NCI-H1694 (cell line): ENCODE results near the gene RARS1.

Experiments
- DNase-seq: peaks from one replicate; lab custom pipeline; 2025; lab: John Stamatoyannopoulos, UW

RARS1 gene

GRCh38 chr5:168486136-168486879 lies at the start of gene RARS1:
TSS of gene RARS1 (plus strand) at chr5:168486471. CDS start at chr5:168486499, 28 bp downstream.
- DNase-seq: peak; percentile 80

- no peak for DNase-seq
These were observed 47.9 kb upstream of the RARS1 start for GRCh38 chr5:168438349-168438748.

GRCh38 chr5:168443533-168443932 lies 42.7 kb upstream of the RARS1 start:
- DNase-seq: no peak

GRCh38 chr5:168443950-168444700 lies 42.1 kb upstream of the RARS1 start:
- no peak for DNase-seq

GRCh38 chr5:168446983-168447619 lies 39.2 kb upstream of the RARS1 start:
- no peak for DNase-seq

GRCh38 chr5:168447808-168448207 lies 38.5 kb upstream of the RARS1 start:
- DNase-seq: no peak

- no peak for DNase-seq
These were observed 37.1 kb upstream of the RARS1 start for GRCh38 chr5:168449166-168449565.

GRCh38 chr5:168451565-168451964 lies 34.7 kb upstream of the RARS1 start:
- DNase-seq: no peak

- DNase-seq: no peak
These were observed 31.1 kb upstream of the RARS1 start for GRCh38 chr5:168455201-168455600.

GRCh38 chr5:168457542-168457941 lies 28.7 kb upstream of the RARS1 start:
- no peak for DNase-seq

- DNase-seq: no peak
These were observed 25.7 kb upstream of the RARS1 start for GRCh38 chr5:168460606-168461005.

GRCh38 chr5:168463081-168463480 lies 23.2 kb upstream of the RARS1 start:
- no peak for DNase-seq

- no peak for DNase-seq
These were observed 22.1 kb upstream of the RARS1 start for GRCh38 chr5:168464214-168464613.

- no peak for DNase-seq
These were observed 21.6 kb upstream of the RARS1 start for GRCh38 chr5:168464641-168465040.

GRCh38 chr5:168467755-168468330 lies 18.4 kb upstream of the RARS1 start:
- peak; percentile 68 for DNase-seq

- no peak for DNase-seq
These were observed 17.4 kb upstream of the RARS1 start for GRCh38 chr5:168468836-168469235.

- no peak for DNase-seq
These were observed 16.5 kb upstream of the RARS1 start for GRCh38 chr5:168469816-168470215.

- no peak for DNase-seq
These were observed 14.5 kb upstream of the RARS1 start for GRCh38 chr5:168471785-168472184.

GRCh38 chr5:168472329-168472728 lies 13.9 kb upstream of the RARS1 start:
- no peak for DNase-seq

- no peak for DNase-seq
These were observed 12.0 kb upstream of the RARS1 start for GRCh38 chr5:168474319-168474718.

- DNase-seq: no peak
These were observed 9.2 kb upstream of the RARS1 start for GRCh38 chr5:168477060-168477459.

- DNase-seq: no peak
These were observed 7.1 kb upstream of the RARS1 start for GRCh38 chr5:168479166-168479565.

- DNase-seq: no peak
These were observed 5.7 kb upstream of the RARS1 start for GRCh38 chr5:168480601-168481000.
